HG02759 (cell line): ENCODE results near the gene XXYLT1.

Experiments used
- ATAC-seq: cut with Tn5 transposase; IDR thresholded peaks from one replicate; pipeline ENCODE4 v1.9.1; 2021; ENCODE audit warnings: mild to moderate bottlenecking, moderate library complexity; ENCODE audit not compliant: unreplicated experiment

Gene XXYLT1

DNA sequence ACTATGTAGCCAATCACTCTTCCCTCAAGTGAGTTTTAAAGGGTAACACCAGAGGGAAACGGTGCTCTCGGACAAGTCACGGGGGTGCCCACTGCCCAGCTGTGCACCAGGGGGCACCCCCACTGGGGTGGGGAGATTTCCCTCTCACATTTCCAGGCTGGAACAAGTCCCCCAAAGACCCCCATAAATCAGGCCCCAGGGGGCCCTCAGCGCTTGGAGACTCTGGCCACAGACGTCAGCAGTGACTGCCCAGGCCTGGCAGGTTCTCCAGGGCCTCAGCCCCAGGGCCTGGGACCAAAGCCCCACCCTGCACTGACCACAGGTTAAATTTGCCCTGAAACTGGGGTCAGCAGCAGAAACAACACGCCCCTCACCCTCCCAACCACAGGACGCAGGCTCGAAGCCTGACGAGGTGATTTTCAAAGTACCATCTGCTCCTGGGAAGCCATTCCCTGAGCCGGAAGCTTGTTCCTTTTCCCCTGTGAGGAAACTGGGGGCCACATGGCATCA, 17.0 kb downstream of the XXYLT1 start:
- no peak for ATAC-seq

GRCh38 chr3:195251336-195252065, 19.5 kb downstream of the XXYLT1 start:
- no peak for ATAC-seq

DNA sequence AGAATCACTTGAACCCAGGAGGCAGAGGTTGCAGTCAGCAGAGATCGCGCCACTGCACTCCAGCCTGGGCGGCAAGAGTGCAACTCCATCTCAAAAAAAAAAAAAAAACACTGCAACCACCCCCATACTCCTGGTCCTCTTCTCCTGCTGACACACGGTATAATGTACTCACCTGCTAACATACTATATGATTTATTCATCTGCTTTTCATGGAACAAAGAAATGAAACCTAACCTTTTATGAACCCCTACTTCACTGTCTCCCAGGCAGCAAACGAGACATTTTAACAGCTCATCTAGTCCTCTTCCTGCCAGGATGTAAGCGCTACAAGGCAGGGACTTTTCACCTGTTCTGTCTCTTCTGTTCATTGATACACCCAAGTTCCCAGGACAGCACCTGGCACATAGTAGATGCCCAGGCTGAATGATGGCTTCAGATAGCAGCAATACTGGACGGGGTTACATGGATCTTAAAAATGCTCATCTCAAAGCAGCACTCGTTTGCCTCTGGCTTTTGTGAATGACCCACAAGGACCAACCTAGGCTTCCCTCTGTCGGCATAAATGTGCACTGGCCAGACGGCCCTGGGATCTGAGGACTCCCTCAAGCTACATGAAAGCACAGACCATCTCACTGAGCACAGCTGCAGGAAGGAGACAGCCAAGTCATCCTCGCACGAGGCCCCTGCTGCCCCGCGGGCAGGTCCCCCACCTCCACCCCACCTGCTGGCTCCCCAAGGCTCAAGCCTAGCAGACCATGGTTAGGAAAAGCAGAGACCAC, 20.3 kb downstream of the XXYLT1 start:
- no peak for ATAC-seq

GRCh38 chr3:195249858-195250464, 21.0 kb downstream of the XXYLT1 start:
- ATAC-seq = no peak

DNA sequence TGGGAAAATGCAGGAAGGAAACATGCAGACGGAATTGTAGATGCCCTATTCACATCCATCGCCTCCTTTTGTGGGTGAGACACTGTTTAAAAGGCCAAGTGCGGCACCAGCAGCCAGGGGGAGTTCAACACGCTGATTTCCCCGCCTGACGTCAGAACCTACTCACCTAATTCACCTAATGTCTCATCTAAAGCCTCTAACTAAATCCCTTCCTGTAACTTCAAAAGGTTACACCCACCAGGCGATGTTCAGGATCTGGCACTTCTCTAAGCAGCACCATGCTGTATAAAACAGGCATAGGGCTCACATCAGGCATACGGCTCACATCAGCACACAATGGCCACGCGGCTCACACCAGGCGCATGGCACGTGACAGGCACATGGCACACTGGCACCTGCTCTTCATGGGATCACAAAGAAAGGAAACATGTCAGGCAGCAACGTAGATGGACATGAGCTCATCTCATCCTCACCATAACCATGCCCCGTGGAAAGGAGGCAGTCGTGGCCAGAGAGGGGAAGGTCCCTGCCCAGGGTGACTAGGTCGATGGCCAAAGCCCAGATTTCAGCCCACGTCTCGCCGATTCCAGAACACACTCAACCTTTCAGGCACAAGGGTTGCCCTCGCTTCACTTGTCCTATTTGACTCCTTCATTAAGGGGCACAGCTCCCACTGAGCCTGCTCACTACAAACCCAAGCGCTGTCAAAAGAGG, 21.7 kb downstream of the XXYLT1 start:
- no peak for ATAC-seq

DNA sequence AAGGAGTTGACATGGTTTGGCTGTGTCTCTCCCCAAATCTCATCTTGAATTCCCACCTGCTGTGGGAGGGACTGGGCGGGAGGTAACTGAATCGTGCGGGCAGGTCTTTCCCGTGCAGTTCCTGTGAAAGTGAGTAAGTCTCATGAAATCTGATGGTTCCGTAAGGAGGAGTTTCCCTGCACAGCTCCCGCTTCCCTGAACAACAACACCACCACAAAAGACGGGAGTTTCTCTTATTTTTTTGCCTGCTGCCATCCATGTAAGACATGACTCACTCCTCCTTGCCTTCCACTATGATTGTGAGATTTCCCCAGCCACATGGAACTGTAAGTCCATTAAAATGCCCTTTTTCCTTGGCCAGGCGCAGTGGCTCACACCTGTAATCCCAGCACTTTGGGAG, 22.7 kb downstream of the XXYLT1 start:
- ATAC-seq = no peak

- ATAC-seq = no peak
These were observed 23.1 kb downstream of the XXYLT1 start for GRCh38 chr3:195247863-195248189.

DNA sequence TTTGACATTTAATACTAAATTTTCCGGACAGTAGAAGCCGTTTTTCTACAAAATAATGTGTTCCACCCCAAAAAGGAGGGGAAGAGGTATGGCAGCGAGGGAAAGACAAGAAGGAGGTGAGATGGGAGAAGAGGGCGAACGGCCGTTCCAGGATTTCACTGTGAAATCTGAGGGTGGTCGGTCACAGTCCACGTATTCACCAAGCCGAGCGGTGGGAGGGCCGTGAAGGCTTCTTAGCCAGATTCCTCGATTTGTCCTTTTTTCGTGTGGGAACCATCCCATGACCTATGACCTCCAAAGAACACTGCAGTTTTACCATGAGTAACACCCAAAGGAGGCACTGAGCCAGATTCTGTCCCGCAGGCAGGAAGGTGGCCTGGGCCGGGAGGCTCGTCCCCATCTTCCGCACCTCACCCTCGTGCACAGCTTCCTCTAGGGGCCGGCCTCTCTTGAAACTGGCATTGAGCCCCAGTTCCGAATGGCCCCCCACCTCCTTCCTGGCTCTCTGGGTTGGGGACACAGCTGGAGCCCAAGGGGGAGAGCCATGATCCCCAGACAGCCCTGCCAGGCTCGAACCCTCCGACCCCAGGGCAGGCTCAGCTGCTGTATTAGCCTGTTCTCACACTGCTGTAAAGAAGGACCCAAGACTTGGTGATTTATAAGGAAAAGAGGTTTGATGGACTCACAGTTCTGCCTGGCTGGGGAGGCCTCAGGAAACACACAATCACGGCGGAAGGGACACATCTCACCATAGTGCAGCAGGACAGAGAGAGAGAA, 23.7 kb downstream of the XXYLT1 start:
- no peak for ATAC-seq

DNA sequence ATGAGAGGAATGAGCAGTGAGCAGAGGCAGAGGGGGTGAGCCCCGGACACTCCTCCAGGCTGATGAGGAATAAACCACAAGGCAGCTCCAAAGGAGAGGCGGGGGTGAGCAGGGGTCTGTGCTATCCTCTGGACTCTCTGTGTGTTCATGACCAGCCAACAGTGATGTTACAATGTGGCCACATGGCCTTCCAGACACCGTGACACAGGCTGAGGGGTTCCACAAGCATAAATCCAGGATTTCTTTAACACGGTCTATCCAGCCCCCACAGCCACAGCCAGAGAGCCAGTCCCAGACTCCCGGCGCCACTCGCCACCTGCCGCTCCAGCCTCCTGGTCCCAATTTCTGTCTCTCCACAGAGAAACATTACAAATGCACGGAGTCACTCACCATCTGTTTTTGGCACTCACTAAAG, 24.4 kb downstream of the XXYLT1 start:
- no peak for ATAC-seq

GRCh38 chr3:195245531-195245951, 25.4 kb downstream of the XXYLT1 start:
- ATAC-seq = no peak

GRCh38 chr3:195241592-195242355, 29.2 kb downstream of the XXYLT1 start:
- no peak for ATAC-seq

DNA sequence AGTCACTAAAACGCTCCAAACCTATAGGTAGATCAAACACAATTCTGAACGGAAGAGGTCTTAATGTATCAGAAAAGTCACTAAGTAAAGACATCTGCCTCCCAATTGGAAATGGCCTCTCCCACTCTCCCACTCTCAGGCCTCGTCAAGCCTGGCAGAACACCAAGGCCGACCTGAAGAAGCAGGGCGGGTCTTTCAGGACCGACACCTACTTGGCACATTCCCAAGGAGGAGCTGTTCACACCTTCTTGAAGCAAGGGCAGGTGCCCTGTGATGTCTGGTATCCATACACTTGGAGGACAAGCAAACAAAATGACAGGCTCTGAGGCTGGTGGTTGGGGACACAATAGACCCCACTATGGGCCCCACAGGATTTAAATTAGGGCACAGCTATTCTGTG, 30.0 kb downstream of the XXYLT1 start:
- ATAC-seq = no peak

GRCh38 chr3:195240171-195240701, 30.7 kb downstream of the XXYLT1 start:
- no peak for ATAC-seq

DNA sequence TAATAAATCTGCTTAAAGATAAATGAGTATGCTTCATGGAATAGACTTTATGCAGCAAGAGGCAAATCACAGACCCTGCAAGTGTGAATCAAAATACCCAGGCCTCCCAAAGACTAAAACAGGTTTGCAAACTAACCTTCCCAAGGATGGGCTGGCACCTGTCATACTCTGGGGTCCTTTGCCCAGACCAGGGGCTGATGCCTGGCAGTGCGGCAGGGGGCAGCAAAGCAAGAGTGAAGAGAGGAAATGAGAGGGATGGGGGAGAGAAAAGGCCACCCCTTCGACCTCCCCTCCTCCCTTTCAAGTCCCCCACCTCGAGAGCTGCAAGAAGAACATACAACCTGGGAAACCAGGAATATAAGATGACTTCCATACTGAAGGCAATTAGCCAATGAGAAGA, 31.8 kb downstream of the XXYLT1 start:
- no peak for ATAC-seq

- ATAC-seq = no peak
These were observed 32.3 kb downstream of the XXYLT1 start for GRCh38 chr3:195238586-195239118.

GRCh38 chr3:195238081-195238571, 32.8 kb downstream of the XXYLT1 start:
- no peak for ATAC-seq

DNA sequence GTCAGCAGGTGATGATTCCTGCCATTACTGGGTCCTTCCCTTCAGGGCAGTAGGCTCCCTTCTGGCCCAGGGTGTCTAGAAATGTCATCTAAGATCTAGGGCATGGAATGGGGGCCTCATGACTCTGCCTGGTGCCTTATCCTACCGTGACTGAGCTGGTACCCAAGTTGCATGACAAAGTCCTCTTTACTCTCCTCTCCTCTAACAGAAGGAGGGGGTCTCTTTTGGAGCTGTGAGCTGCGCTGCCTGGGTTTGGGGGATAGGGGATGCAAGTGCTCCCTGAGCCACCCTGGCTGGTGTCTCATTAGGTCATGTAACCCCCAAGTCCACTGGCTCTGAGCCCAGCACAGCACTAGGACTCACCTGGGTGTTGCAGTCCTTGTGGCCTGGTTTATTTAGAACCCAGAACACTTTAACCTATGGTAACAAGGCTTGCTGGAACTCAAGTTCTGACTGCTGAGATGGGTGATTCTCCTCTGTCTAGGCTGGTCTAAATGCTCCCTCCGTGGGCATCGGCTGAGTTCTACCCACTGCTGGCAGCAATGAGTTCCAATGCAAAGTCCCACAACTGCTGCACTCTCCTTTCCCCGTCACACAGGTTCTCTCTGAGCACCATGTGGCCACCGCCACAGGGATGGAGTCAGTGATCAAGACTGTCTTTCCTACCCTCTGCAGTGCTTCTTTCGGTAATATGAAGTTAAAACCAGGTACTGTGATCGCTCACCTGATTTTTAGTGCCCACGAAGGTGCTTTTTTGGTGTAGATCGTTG, 34.0 kb downstream of the XXYLT1 start:
- no peak for ATAC-seq

DNA sequence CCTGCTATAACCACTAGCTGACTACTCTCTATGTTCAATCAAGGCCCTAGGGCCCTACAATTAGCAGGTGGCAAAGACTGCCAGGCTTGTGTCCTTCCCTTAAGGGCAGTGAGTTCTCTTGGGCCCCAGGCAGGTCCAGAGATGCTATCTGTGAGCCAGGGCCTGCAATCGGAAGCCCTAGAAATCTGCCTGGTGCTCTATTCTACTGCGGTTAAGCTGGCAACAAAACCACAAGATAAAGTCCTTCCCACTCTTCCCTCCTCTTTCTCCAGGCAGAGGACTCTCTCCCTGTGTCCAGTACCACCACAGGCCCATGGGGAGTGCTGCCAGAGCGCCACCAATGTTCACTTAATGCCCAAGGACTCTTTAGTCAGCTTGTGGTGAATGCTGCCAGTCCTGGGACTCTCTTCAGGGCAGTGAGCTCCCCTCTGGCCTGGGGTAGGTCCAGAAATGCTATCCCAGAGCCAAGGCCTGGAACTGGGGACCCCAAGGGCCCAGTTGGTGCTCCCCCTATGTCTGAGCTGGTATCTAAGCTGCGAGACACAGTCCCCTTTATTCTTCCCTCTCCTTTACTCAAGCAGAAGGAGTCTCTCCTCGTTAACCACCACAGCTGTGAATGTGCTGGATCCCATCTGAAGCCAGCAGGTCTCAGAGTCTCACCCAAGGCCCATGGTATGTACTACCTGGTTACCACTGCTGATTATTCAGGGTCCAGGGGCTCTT, 34.7 kb downstream of the XXYLT1 start:
- no peak for ATAC-seq
